Smooth muscle cell (in vitro differentiated cells): ENCODE data around the gene ADM2. TPM values are rescaled to one million over a fixed set of nuclear protein-coding genes. Genes with fewer than 3 reads are reported as not detected.

Source experiments
- DNase-seq: peaks from one replicate; lab custom pipeline; 2025; ENCODE audit not compliant: unreplicated experiment; lab: John Stamatoyannopoulos, UW
- H2AFZ ChIP-seq: fragments of 200-600 bp; sonication (generic); 2 replicates; pipeline ENCODE4 v1.6.0; 2016; ENCODE audit warnings: antibody characterized with exemption, low read depth, mild to moderate bottlenecking
- H3F3A ChIP-seq: fragments of 200-600 bp; sonication (generic); 2 replicates; pipeline ENCODE4 v1.6.0; 2017; ENCODE audit warnings: antibody characterized with exemption, low read depth
- H3K27ac ChIP-seq: fragments of 200-600 bp; sonication (generic); 2 replicates; pipeline ENCODE4 v1.5.1; 2016; ENCODE audit warnings: low read depth, mild to moderate bottlenecking
- H3K27me3 ChIP-seq: fragments of 200-600 bp; sonication (generic); 2 replicates; pipeline ENCODE4 v1.6.1; 2016; ENCODE audit warnings: low read depth, mild to moderate bottlenecking
- H3K36me3 ChIP-seq: fragments of 200-600 bp; sonication (generic); 2 replicates; pipeline ENCODE4 v1.5.1; 2016; ENCODE audit warnings: low read depth
- H3K4me1 ChIP-seq: fragments of 200-600 bp; sonication (generic); 2 replicates; pipeline ENCODE4 v1.5.1; 2016; ENCODE audit warnings: low read depth
- H3K4me2 ChIP-seq: fragments of 200-600 bp; sonication (generic); 2 replicates; pipeline ENCODE4 v1.6.0; 2016; ENCODE audit warnings: mild to moderate bottlenecking
- H3K4me3 ChIP-seq: fragments of 200-600 bp; sonication (generic); 2 replicates; pipeline ENCODE4 v1.5.1; 2016; ENCODE audit warnings: mild to moderate bottlenecking
- H3K79me2 ChIP-seq: fragments of 200-600 bp; sonication (generic); 2 replicates; pipeline ENCODE4 v1.6.0; 2016; ENCODE audit warnings: low read depth, mild to moderate bottlenecking
- H3K9ac ChIP-seq: fragments of 200-600 bp; sonication (generic); 2 replicates; pipeline ENCODE4 v1.6.0; 2016; ENCODE audit warnings: low read depth
- H3K9me3 ChIP-seq: fragments of 200-600 bp; sonication (generic); replicated peaks from 2 replicates; pipeline ENCODE4 v1.5.1; 2016; ENCODE audit warnings: low read depth
- H4K20me1 ChIP-seq: fragments of 200-600 bp; sonication (generic); 2 replicates; pipeline ENCODE4 v1.6.0; 2016; ENCODE audit warnings: low read depth
- CTCF ChIP-seq: fragments of 200-600 bp; sonication (generic); IDR thresholded peaks from 2 replicates; pipeline ENCODE4 v1.5.1; 2017; ENCODE audit warnings: borderline replicate concordance, mild to moderate bottlenecking, antibody characterized with exemption; ENCODE audit not compliant: insufficient read depth, poor library complexity, severe bottlenecking
- WGBS: methylation state at CpG from one replicate; pipeline ENCODE4 v1.1.7; 2016; ENCODE audit warnings: low lambda C conversion rate; 5-methylcytosine and 5-hydroxymethylcytosine counted together
- polyA plus RNA-seq: library from polyadenylated mRNA; unstranded; fragments of >200 nt; fragmentation: Nextera tagmentation; extraction: Ambion mirVana; gene quantifications from 2 replicates; pipeline ENCODE4 v1.2.1, GENCODE V29; 2016
- total RNA-seq: library from RNA; depleted of rRNA; stranded (reverse); fragments of >200 nt; gene quantifications from 2 replicates; pipeline ENCODE4 v1.2.3, GENCODE V29; 2014

ADM2 gene
- total and polyA plus RNA-seq, 2 experiments from 2014 or later = 4.1 to 15.8 TPM

GRCh38 chr22:50507421-50507990, 26.2 kb downstream of the ADM2 start, which contains the start of gene LMF2:
Gene LMF2 (minus strand): TSS chr22:50507702. CDS start chr22:50507675, 27 bp downstream.
- Histone ChIP-seq H3K36me3 (no peaks in the 10 kb centered on the region), H2AFZ (peak within 1 kb of the TSS; percentile 79), H4K20me1 (peaks cover 8% of the 10 kb centered on the region), H3K27me3 (no peaks in the 10 kb centered on the region), H3K4me2 (peak within 1 kb of the TSS; percentile 95), H3K27ac (peak within 1 kb of the TSS; percentile 87), H3K79me2 (peaks cover 58% of the 10 kb centered on the region), H3K4me3 (peak within 1 kb of the TSS; percentile 99), H3K9me3 (no peaks in the 10 kb centered on the region), H3K4me1 (peaks cover 12% of the 10 kb centered on the region), H3K9ac (peak within 1 kb of the TSS; percentile 89), H3F3A (peaks cover 6% of the 10 kb centered on the region)
- DNase-seq = no peak
- WGBS = under 1% methylated on average over 14 of the region's 62 CpGs
- no peak for TF ChIP-seq CTCF

GRCh38 chr22:50507991-50508884, 26.9 kb downstream of the ADM2 start, which contains the start of gene NCAPH2:
Gene NCAPH2 (plus strand): TSS chr22:50508224. CDS start chr22:50508338, 114 bp downstream.
- peaks cover 12% of the 10 kb centered on the region for H3K4me1 ChIP-seq
- TF ChIP-seq CTCF = no peak
- WGBS = 3% methylated on average over 57 of the region's 76 CpGs
- H2AFZ ChIP-seq = peak within 1 kb of the TSS; percentile 79
- H3K4me3 ChIP-seq = peak within 1 kb of the TSS; percentile 99
- H3K79me2 ChIP-seq = peaks cover 65% of the 10 kb centered on the region
- peak within 1 kb of the TSS; percentile 87 for H3K27ac ChIP-seq
- H4K20me1 ChIP-seq = peaks cover 15% of the 10 kb centered on the region
- no peaks in the 10 kb centered on the region for H3K9me3 ChIP-seq
- DNase-seq = peak; percentile 96
- H3K36me3 ChIP-seq = no peaks in the 10 kb centered on the region
- no peaks in the 10 kb centered on the region for H3K27me3 ChIP-seq
- peak within 1 kb of the TSS; percentile 89 for H3K9ac ChIP-seq
- H3F3A ChIP-seq = peaks cover 6% of the 10 kb centered on the region
- H3K4me2 ChIP-seq = peak within 1 kb of the TSS; percentile 95

- WGBS = 55% methylated on average over 3 of the region's 3 CpGs
- Histone ChIP-seq H3K4me3 (peak overlapping the region; percentile 76), H3F3A (peaks cover 6% of the 10 kb centered on the region), H3K4me1 (peaks cover 12% of the 10 kb centered on the region), H4K20me1 (peaks cover 21% of the 10 kb centered on the region), H3K79me2 (peaks cover 72% of the 10 kb centered on the region), H3K27ac (peak overlapping the region; percentile 87), H3K36me3 (no peaks in the 10 kb centered on the region), H3K9me3 (no peaks in the 10 kb centered on the region), H2AFZ (peak overlapping the region; percentile 36), H3K27me3 (no peaks in the 10 kb centered on the region), H3K4me2 (peak overlapping the region; percentile 95), H3K9ac (peak overlapping the region; percentile 85)
- DNase-seq = no peak
- no peak for TF ChIP-seq CTCF
These were observed 27.6 kb downstream of the ADM2 start for GRCh38 chr22:50508897-50509296.
